KOPT-K1 (cell line): ENCODE results near the gene RIN1.
A peak's percentile ranks its signal among the peaks of the same experiment; 100 is the strongest.
"Not testable (repeated sequence)": the region's sequence is repeated elsewhere in the genome, so short reads cannot be mapped to it uniquely, and the experiment has no call there.

Source experiments
- H3K27ac ChIP-seq: fragments of 200-600 bp; sonication (generic); 2 replicates; pipeline ENCODE4 v1.5.1; 2016; ENCODE audit warnings: antibody characterized with exemption, mild to moderate bottlenecking, low read depth, low read length; ENCODE audit not compliant: poor library complexity, severe bottlenecking
- H3K36me3 ChIP-seq: fragments of 200-600 bp; sonication (generic); 2 replicates; pipeline ENCODE4 v1.5.1; 2017; ENCODE audit warnings: antibody characterized with exemption, mild to moderate bottlenecking, low read length, moderate library complexity; ENCODE audit not compliant: insufficient read depth
- H3K9me3 ChIP-seq: fragments of 200-600 bp; sonication (generic); 2 replicates; pipeline ENCODE4 v1.5.1; 2017; ENCODE audit warnings: antibody characterized with exemption, low read length, mild to moderate bottlenecking; ENCODE audit not compliant: insufficient read depth, poor library complexity, severe bottlenecking

The RIN1 gene

GRCh38 chr11:66363805-66364535 is 27.7 kb upstream of the RIN1 start:
- no peak overlapping the region for H3K27ac ChIP-seq
- peaks cover 5% of the 10 kb centered on the region; the same call in 1 of the 2 replicates for H3K36me3 ChIP-seq

DNA sequence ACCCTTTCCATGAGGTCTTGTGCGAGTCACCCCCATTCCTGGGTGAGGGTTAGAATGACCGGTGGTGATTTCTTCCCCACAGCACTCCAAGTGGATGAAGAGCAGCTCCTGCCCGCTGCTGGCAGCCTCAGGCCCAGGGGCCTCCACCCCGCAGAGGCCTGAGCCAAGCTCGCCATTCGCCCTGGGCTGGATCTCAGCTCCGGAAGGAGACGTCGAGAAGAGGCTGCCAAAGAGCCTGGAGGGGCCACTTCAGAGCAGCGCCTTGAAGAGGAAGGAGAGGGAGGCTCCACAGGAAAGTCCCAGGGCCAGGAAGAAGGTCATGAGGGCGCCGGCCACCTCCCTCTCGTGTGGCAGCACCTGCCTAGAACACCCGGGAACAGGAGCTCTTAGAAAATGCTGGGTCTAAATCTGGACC is 27.0 kb upstream of the RIN1 start:
- Histone ChIP-seq H3K27ac (no peak overlapping the region), H3K36me3 (peaks cover 5% of the 10 kb centered on the region; the same call in 1 of the 2 replicates), H3K9me3 (no peaks in the 10 kb centered on the region)

More at GRCh38 chr11:66363805-66364535, 27.7 kb upstream of the RIN1 start:
- no peaks in the 10 kb centered on the region for H3K9me3 ChIP-seq

GRCh38 chr11:66362481-66363147 is 26.4 kb upstream of the RIN1 start:
- H3K36me3 ChIP-seq: peaks cover 5% of the 10 kb centered on the region; the same call in 1 of the 2 replicates
- H3K9me3 ChIP-seq: no peaks in the 10 kb centered on the region
- no peak overlapping the region for H3K27ac ChIP-seq

- Histone ChIP-seq H3K36me3 (peaks cover 5% of the 10 kb centered on the region; the same call in 1 of the 2 replicates), H3K27ac (no peak overlapping the region), H3K9me3 (no peaks in the 10 kb centered on the region)
Observed at GRCh38 chr11:66361502-66361941, 25.3 kb upstream of the RIN1 start.

DNA sequence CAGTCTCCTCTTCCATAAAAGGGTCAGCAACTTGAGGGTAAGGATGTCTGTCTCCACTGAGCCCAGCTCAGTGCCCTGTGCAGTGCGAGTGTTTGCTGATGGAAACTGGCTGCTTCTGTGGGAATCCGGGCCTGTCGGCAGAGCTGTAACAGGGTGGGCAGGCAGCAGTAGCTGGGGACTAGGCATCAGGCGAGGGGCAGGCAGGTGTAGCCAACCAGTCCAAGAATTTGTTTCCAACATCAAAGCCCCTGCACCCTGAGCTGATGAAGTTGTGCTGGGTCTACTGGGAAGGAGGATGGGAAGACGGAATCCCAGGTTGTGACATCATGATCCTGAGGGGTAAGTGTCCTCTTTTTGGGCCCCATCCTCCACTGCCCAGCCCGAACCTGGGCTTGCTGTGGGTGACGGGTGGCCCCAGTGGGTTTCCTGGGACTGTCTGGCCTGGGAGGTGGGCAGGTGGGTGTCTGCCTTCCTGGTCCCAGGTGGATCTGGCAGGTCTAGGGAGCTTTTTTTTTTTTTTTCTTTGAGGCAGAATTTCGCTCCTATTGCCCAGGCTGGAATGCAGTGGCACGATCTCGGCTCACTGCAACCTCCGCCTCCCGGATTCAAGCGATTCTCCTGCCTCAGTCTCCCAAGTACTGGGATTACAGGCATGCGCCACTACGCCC is 24.3 kb upstream of the RIN1 start:
- H3K9me3 ChIP-seq: no peaks in the 10 kb centered on the region
- H3K36me3 ChIP-seq: peaks cover 5% of the 10 kb centered on the region; the same call in 1 of the 2 replicates
- no peak overlapping the region for H3K27ac ChIP-seq

GRCh38 chr11:66359662-66360087 is 23.4 kb upstream of the RIN1 start:
- Histone ChIP-seq H3K27ac (no peak overlapping the region), H3K9me3 (no peaks in the 10 kb centered on the region), H3K36me3 (peaks cover 5% of the 10 kb centered on the region; the same call in 1 of the 2 replicates)

- H3K27ac ChIP-seq, H3K9me3 ChIP-seq: not testable (repeated sequence)
- H3K36me3 ChIP-seq: peaks cover 14% of the 10 kb centered on the region; the same call in 1 of the 2 replicates
Observed at GRCh38 chr11:66350560-66351235, 14.5 kb upstream of the RIN1 start.

- Histone ChIP-seq H3K9me3 (no peaks in the 10 kb centered on the region), H3K27ac (no peak overlapping the region), H3K36me3 (peaks cover 8% of the 10 kb centered on the region; the same call in 1 of the 2 replicates)
Observed at GRCh38 chr11:66349084-66349386, 12.8 kb upstream of the RIN1 start.

- H3K27ac ChIP-seq: peak within 1 kb of the TSS; percentile 70
Observed at GRCh38 chr11:66347425-66348276, 11.4 kb upstream of the RIN1 start, which contains the start of gene B4GAT1. Gene B4GAT1, minus strand, starts transcription at chr11:66347629. Its CDS starts 84 bp downstream, at chr11:66347545.

DNA sequence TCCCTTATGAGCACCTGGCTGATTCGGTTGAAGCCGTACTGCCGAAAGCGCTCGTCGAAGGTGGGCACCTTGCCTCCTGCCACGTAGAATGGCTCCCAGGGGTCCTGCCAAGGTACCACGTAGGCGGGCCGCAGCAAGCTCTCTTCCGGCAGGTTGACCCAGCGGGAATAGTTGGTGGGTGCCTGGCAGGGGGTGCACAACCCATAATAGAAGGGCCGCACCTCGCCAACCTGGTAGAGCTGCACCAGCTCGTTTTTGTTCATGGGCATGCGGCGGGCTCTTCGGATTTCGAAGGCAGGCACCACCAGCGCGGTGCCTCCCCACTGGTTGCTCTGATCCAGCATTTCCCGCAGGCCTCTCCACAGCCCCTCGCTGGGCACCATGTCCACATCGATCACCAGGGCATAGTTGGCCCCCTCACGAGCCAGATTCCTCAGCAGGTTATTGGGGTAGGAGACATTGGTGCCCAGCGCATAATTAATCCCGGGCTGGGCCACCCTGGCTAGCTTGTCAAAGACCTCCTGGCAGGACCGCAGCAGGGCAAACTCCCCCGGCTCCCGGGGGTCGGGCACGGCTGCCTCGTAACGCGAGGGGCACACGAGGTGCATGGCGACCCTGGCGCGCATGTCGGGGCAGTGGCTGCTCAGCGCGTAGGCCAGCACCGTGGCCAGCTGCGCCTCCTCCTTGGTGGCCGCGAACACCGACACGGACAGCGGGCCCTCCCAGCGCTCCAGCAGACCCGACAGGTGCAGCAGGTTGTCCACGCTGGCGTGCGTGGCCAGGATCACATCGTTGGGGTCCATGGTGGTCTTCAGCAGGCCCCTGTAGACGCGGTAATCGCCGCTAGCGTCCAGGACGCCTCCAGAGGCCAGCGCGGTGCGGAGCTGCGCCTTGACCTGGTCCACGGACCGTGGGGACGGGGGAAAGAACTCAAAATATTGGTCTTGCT is 10.5 kb upstream of the RIN1 start:
- Histone ChIP-seq H3K36me3 (peaks cover 19% of the 10 kb centered on the region; the same call in 1 of the 2 replicates), H3K9me3 (no peaks in the 10 kb centered on the region), H3K27ac (peak overlapping the region; percentile 68)

More at GRCh38 chr11:66347425-66348276, 11.4 kb upstream of the RIN1 start, which contains the start of gene B4GAT1:
- H3K36me3 ChIP-seq: peaks cover 10% of the 10 kb centered on the region; the same call in 1 of the 2 replicates
- no peaks in the 10 kb centered on the region for H3K9me3 ChIP-seq

- peaks cover 33% of the 10 kb centered on the region for H3K36me3 ChIP-seq
- peak overlapping the region; percentile 62 for H3K27ac ChIP-seq
- no peaks in the 10 kb centered on the region for H3K9me3 ChIP-seq
Observed at GRCh38 chr11:66345316-66345649, 9.0 kb upstream of the RIN1 start.

GRCh38 chr11:66344550-66345315 is 8.5 kb upstream of the RIN1 start, which contains the start of gene BRMS1:
Gene BRMS1, minus strand, starts transcription at chr11:66345104. Its CDS starts 2,870 bp downstream, at chr11:66342234.
- H3K27ac ChIP-seq: peak within 1 kb of the TSS; percentile 62
- H3K36me3 ChIP-seq: peaks cover 39% of the 10 kb centered on the region
- H3K9me3 ChIP-seq: no peaks in the 10 kb centered on the region
